HG03520 (cell line): Measurements from ENCODE around the gene MIEN1.
"Not testable (repeated sequence)": the region's sequence is repeated elsewhere in the genome, so short reads cannot be mapped to it uniquely, and the experiment has no call there.

Source experiments
- ATAC-seq: cut with Tn5 transposase; IDR thresholded peaks from one replicate; pipeline ENCODE4 v1.9.1; 2021; ENCODE audit warnings: mild to moderate bottlenecking, moderate library complexity; ENCODE audit not compliant: unreplicated experiment

Gene MIEN1

DNA sequence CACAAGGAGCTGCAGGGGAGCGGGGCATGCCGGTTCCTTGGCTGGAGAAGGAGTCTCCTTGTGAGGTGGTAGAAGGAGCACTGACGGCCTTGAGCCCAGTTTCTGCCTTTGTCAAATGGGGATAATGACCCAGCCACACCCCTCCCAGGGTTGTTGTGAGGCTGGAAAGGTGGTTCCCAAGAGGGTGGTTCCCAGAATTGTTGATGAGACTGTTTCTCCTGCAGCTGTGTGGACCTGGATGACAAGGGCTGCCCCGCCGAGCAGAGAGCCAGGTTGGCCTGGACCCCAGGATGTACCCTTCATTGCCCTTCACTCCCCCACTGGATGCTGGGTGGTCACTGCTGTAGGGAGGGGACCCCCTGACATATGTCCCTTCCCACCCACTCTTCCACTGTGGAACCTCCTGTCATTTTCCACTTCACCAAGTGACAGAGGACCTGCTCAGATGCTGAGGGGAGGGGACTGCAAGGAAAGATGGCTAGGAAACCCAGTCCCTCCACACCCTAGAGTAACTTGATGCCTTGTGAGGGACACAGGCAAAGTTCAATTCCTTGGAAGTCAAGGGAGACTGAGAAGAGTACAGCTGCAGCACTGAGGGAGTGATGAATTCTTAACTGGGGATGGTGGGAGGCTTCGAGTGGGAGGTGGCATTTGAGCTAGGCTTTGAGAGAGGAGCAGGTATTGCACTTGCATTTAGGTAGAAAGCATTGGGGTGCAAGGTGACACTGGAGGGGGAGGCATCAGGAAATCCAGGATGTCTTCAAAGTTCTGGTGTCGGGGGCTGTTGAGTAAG lies 10.6 kb downstream of the MIEN1 start:
- ATAC-seq = no peak

DNA sequence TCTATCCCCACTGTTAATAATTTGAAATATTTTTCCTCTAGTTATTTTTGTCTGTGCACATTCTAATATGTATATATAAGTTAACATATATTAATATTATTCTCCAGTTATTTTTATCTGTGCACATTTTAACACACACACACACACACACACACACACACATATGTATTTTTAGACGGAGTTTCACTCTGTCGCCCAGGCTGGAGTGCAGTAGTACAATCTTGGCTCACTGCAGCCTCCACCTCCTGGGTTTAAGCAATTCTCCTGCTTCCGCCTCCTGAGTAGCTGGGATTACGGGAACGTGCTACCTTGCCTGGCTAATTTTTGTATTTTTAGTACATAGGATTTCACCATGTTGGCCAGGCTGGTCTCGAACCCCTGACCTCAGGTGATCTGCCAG lies 12.7 kb downstream of the MIEN1 start:
- no peak for ATAC-seq

DNA sequence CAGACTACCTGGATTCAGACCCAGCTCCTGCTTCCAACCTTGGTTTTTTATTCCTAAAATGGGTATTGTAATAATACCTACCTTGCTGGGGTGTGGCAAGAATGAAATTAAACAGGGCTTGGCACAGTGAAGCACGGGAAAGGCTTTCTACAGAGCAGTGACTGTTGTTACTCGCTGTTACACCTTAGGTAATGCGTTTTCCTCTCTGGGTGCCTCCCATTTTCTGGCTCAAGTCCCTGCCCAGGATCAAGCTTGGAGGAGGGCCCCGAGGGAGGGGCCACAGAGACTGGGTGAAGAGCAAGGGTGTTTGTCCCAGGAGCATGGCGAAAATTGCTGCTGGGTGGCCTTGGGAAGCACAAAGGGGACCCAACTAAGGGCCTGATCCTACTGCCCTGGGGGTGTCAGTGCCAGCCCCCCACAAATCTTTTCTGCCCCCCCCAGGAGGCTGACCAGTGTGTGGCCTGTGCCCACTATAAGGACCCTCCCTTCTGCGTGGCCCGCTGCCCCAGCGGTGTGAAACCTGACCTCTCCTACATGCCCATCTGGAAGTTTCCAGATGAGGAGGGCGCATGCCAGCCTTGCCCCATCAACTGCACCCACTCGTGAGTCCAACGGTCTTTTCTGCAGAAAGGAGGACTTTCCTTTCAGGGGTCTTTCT lies 13.3 kb downstream of the MIEN1 start:
- ATAC-seq = no peak

DNA sequence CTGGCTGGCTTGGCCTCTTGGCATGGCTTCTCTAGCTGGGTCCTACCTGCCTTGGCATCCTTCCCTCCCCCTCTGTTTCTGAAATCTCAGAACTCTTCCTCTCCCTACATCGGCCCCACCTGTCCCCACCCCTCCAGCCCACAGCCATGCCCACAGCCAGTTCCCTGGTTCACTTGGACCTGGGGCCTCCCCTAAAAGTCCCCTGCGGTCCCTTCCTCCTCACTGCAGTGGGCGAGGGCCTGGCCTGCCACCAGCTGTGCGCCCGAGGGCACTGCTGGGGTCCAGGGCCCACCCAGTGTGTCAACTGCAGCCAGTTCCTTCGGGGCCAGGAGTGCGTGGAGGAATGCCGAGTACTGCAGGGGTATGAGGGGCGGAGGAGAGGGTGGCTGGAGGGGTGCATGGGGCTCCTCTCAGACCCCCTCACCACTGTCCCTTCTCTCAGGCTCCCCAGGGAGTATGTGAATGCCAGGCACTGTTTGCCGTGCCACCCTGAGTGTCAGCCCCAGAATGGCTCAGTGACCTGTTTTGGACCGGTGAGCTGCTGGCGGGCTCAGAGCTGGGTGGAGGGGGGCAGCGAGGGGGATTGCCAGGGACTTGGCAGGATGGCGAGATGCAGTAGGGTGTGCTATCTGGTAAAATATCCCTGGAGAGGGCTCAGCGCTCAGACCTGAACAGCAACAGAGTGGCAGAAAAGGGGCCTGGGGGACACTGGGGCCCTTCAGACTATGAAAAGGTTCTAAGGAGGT lies 14.1 kb downstream of the MIEN1 start:
- ATAC-seq = no peak

DNA sequence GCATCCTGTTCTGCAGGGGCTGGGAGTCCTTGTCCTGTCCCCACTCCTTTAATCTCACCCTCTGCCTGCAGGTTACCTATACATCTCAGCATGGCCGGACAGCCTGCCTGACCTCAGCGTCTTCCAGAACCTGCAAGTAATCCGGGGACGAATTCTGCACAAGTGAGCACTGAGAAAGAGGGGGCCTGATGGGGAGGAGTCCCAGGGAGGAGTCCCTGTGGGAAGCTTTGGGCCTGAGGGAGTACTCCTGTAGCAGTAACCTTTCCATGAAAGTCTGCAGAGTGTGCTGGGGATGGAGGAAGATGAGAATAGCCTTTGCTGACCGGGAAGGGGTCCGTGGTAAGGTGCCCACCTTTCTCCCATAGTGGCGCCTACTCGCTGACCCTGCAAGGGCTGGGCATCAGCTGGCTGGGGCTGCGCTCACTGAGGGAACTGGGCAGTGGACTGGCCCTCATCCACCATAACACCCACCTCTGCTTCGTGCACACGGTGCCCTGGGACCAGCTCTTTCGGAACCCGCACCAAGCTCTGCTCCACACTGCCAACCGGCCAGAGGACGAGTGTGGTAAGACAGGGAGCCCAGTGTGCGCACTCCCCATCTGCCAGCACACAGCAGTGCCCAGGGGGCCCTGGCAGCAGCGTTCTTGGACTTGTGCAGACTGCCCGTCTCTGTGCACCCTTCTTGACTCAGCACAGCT lies 14.8 kb downstream of the MIEN1 start:
- ATAC-seq = no peak

DNA sequence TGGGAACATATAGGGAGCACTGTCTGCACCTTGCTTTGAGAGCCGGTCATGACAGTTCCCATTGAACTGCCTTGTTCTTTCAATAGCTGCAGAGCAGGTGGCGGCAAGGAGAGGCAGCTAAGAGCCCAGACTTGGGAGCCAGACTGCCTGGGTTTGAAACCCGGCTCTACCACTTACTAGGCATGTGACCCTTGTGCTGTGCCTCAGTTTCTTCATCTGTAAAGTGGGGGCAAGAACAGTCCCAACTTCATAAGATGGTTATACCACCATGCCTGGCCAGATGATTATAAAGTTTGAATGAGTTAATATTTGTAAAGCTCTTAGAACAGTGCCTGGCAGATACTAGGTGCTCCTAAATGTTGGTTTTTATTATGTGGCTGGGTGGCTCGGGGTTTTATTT lies 16.1 kb downstream of the MIEN1 start:
- no peak for ATAC-seq

DNA sequence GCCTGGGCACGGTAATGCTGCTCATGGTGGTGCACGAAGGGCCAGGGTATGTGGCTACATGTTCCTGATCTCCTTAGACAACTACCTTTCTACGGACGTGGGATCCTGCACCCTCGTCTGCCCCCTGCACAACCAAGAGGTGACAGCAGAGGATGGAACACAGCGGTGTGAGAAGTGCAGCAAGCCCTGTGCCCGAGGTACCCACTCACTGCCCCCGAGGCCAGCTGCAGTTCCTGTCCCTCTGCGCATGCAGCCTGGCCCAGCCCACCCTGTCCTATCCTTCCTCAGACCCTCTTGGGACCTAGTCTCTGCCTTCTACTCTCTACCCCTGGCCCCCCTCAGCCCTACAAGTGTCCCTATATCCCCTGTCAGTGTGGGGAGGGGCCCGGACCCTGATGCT lies 18.5 kb downstream of the MIEN1 start:
- no peak for ATAC-seq

DNA sequence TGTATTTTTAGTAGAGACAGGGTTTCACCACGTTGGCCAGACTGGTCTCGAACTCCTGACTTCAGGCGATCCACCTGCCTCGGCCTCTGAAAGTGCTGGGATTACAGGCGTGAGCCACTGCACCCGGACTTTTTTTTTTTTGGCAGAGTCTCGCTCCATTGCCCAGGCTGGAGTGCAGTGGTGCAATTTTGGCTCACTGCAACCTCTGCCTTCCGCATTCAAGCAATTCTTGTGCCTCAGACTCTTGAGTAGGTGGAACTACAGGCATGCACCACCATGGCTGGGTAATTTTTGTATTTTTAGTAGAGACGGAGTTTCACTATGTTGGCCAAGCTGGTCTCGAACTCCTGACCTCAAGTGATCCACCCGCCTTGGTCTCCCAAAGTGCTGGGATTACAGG lies 19.3 kb downstream of the MIEN1 start:
- not testable (repeated sequence) for ATAC-seq

DNA sequence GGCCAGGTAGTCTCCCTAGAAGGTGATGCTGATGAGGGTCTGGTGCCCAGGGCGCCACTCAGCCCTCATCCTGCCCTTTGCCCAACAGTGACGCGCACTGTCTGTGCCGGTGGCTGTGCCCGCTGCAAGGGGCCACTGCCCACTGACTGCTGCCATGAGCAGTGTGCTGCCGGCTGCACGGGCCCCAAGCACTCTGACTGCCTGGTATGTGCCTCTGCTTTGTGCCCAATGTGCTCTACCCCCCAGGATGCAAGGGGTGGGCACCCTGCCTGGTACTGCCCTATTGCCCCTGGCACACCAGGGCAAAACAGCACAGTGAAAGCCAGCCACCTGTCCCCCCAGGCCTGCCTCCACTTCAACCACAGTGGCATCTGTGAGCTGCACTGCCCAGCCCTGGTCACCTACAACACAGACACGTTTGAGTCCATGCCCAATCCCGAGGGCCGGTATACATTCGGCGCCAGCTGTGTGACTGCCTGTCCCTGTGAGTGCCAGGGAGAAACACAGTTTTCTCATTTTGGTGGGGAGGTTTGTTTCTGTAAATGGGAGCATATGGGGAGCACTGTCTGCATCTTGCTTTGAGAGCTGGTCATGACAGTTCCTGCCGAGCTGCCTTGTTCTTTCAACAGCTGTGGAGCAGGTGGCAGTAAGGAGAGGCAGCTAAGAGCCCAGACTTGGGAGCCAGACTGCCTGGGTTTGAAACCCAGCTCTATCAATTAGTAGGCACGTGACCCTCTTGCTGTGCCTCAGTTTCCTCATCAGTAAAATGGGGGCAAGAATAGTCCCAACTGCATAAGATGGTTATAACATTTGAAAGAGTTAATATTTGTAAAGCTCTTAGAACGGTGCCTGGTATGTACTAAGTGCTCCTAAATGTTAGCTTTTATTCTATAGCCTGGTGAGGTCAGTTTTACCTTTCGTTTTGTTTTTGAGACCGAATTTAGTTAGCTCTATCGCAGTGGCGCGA lies 20.1 kb downstream of the MIEN1 start:
- no peak for ATAC-seq

DNA sequence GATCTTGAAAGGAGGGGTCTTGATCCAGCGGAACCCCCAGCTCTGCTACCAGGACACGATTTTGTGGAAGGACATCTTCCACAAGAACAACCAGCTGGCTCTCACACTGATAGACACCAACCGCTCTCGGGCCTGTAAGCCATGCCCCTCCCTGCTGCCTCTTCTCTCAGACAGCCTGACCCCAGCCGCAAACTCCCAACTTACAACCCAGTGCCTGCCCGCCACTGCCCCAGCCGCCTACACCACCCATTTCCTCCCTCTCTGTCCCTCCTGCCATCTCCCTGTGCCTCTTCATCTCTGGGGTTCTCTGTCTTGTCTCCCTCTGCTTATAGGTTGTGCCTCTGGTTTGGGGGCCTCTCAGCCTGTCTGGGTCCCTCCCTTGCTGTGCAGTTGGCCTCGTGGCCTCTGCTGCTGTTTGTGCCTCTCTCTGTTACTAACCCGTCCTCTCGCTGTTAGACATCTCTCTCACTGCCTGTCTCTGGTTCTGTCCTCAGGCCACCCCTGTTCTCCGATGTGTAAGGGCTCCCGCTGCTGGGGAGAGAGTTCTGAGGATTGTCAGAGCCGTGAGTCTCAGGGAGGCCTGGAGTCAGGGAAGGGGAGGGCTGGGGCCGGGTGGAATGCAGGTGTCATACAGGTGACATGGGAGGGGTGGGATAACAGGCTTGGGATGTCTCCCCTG lies 20.9 kb downstream of the MIEN1 start:
- ATAC-seq = no peak

DNA sequence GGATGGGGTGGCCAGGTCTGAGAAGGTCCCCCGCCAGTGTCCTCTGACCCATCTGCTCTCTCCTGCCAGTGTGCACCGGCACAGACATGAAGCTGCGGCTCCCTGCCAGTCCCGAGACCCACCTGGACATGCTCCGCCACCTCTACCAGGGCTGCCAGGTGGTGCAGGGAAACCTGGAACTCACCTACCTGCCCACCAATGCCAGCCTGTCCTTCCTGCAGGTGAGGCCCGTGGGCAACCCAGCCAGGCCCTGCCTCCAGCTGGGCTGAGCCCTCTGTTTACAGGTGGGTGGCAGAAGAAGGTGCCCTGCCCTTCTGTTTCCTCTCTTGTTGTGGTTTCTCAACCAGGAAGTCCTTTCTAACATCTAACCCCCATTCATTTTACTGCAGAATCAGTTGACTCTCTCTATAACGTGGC lies 23.4 kb downstream of the MIEN1 start:
- no peak for ATAC-seq

DNA sequence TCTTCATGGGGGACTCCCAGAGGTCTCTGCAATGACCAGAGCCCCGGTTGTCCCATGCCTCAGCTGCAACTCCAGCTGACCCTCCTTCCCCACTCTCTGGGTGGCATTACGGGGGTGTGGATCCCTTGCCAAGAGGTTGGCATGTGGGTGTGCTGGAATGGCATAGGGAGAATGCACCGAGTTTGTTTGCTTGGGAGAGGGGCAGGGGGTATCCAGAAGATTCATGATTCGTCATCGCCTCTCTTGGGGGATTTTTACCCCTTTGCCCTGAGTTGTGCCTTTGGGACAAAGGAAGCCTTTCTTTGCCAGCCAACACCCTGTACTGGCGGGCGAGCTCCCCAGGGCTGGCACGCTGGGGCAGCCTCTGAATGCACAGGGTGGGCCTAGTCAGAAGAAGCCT lies 23.9 kb downstream of the MIEN1 start:
- ATAC-seq = no peak

DNA sequence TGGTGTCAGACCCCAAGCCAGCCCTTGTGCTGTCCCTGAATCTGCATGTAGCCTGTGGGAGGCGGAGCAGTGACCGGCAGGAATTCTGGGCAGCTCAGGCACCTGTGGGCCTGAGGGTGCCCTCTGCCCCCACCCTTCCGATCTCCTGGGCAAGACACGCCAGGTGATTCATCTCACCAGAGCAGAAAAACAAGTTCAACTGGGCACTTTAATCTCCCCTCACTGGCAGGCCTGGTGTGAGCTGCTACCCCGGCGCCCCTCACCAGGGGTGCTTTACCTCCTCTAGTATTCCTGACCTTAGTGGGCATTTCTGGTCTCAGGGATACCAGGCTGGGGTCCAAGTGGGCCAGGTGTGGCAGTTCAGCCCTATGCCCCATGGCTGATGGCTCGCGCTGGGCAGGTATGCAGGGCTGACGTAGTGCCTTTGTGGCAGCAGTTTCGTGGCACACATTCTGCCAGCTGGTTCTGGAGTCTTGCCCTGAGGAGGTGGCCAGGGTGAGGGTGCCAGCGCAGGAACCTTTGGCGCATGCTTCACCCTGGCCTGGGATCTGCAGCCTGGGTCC lies 24.5 kb downstream of the MIEN1 start:
- ATAC-seq = no peak

DNA sequence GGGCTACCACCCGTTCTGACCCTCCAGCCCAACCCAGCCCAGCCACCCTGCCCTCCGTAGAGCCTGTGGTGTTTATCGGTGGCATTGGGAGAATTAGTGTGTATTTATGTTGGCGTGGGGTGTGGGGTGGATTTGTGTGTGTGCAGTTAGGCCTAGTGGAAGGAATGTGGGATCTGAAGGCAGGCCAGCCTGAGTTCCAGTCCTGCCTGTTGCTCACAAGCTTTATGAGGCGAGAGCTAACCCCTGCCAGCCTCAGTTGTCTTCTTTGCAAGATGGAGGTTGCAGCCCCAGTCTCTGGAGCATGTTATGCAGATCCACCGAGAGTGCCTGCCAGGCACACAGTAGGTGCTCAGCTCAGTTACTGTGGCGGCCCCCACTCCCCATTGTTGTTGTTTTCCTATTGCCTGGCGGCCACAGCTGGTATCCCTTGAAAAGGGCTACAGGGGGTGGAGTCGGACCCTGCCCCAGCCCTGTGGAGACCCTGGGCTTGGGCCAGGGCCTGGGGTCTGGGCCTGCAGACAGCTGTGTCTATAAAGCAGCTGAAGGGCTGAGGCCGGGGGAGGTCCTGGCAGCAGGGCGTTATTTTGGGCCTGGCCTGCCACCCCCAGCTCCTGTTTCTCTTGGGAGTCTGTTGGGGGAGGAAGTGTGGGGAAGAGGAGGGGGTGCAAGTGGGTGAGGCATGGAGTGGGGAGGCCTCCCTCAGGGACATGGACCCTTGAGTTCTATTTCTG lies 25.3 kb downstream of the MIEN1 start:
- ATAC-seq = no peak

DNA sequence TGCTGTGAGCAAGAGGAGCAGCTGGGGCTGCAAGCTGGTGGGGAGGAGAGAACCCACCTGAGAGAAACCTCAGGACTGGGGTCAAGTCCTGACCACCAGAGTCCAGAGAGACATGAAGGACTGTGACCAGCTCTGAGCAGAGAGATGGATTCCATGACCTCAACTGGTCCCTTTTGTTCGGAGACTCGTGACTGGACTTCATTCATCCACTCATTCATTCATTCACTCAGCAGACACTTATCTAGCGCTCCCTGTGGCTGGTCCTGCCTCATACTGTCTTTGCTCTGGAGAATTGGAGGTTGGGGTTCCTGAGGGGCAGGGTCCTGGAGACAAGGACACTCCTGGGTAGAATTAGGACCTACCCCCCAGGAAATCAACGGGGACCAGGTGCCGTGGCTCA lies 26.4 kb downstream of the MIEN1 start:
- no peak for ATAC-seq

DNA sequence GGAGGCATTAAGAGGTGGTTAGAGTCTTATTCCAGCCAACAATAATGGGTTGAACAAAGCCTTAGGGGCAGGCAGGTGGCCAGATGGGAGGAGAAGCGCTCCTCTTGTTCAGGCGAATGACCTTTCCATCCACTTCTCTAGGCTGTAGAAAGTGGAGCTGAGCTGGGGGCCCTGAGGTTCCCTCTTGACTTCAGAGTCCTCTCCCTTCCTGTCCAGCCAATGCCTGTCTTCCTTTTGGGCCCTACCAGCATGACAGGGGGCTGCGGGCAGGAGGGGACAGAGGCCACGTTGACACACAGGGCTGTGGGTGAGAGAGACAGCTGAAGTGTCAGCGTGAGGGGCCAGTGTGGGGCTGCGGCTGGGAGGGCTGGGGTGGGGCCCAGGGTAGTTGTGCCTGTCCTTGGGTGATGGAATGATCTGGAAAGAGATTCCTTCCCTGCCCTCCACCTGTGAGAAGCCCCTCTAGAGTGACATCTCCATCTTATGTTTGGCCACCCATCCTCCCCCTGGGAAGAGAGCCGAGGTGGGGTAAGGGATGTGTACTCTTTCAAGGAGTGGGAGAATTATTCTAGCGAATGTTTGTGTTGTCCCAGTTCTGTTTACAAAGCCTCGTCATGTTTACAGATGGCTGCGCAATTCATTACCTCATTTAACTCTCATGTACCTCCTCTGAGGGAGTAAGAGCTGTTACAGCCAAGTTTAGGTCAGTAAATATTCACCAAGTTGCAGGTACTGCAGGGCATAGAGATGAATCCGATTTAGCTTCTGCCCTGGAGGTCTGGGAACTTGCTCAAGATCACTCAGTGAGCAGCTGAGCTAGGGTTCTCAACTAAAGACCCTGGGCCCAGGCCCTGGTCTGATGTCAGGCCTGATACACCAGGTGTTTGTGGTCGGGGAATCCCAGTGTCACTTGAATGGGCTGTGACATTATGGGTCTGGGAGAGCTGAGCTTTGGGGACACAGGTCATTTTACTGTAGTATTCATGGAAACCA lies 27.1 kb downstream of the MIEN1 start:
- no peak for ATAC-seq

DNA sequence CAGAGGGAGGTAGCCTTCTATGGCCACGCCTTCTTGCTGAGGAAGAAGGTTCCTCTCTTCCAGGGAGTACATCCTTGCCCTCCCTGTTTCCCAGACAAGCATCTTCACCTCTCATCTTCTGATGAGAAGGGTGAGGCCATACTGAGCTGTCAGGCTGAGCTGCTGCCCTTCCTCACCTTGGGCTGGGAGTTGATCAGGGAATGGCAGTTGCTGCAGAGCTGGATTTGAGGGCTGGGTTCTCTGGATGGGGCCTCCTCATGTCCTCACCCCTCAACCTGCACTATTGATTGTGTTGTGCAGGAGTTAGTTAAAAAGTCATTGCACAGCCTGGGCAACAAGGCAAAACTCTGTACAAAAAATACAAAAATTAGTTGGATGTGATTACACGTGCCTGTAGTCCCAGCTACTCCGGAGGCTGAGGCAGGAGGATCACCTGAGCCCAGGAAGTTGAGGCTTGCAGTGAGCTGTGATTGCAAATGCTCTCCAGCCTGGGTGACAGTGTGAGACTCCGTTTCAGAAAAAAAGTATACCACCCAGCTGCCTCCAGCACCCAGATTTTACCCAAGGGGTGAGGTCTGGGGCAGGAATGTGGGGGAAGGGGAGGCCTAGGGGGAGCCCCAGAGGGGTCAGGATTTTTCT lies 28.4 kb downstream of the MIEN1 start:
- ATAC-seq = no peak
